BE2C (cell line): ENCODE measurements around the gene RAB43.
A peak's percentile ranks its signal among the peaks of the same experiment; 100 is the strongest.

Experiments used
- DNase-seq: peaks from one replicate; pipeline ENCODE4 v3.0.0-alpha.2; 2020
- H3K27me3 ChIP-seq: fragments of 250-450 bp; sonication (Bioruptor Pico); 2 replicates; pipeline ENCODE4 v1.5.1; 2020; ENCODE audit warnings: mild to moderate bottlenecking
- H3K36me3 ChIP-seq: fragments of 250-450 bp; sonication (Bioruptor Pico); 2 replicates; pipeline ENCODE4 v1.5.1; 2020; ENCODE audit warnings: mild to moderate bottlenecking
- H3K4me1 ChIP-seq: fragments of 250-450 bp; sonication (Bioruptor Pico); 2 replicates; pipeline ENCODE4 v1.5.1; 2020
- H3K4me3 ChIP-seq: 2 replicates; pipeline ENCODE4 v1.5.1; 2011; ENCODE audit warnings: low read depth, low read length
- H3K9me3 ChIP-seq: fragments of 250-450 bp; sonication (Bioruptor Pico); 2 replicates; pipeline ENCODE4 v1.5.1; 2020
- TF ChIP-seq, protein P1 (sequence below): IDR thresholded peaks from 2 replicates; pipeline ENCODE4 v1.5.1; 2012; ENCODE audit warnings: mild to moderate bottlenecking, low read depth, low read length

Gene RAB43

DNA sequence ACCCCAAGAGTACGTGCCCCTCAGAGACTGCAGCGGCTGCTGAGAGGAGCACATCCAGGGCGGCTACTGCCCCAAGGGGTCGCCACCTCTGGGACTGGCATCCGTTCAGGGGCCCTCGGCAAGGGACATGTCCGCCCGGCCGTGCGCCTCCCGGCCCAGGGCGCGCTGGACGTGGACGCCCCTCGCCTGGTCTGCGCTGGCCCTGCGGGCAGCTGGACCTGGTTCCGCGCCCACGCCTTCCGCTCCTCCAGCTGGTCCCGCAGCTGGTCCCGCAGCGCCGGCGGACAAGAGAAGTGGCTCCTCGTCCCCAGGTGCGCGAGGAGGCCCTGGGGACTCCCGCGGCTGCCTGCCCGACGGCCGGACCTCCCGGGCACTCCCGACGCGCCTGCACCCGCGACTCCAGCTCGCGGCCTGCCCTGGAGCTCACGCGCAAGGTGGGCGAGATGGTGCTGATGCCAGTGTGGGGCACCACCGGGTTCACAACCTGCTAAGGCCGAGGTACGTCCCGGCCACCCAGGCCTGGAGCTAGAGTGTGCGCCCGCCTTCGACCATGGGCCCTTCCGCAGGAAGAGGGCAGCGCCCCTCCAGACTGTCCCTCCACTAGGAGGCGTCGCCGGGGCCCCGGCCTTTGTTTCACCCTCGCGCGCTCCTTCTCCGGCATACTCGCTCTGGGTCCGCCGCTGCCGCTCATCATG is 75.4 kb downstream of the RAB43 start:
- no peak for DNase-seq
- no peak overlapping the region for H3K4me3 ChIP-seq
- H3K36me3 ChIP-seq, result no peaks in the 10 kb centered on the region
- TF ChIP-seq, protein P1, sequence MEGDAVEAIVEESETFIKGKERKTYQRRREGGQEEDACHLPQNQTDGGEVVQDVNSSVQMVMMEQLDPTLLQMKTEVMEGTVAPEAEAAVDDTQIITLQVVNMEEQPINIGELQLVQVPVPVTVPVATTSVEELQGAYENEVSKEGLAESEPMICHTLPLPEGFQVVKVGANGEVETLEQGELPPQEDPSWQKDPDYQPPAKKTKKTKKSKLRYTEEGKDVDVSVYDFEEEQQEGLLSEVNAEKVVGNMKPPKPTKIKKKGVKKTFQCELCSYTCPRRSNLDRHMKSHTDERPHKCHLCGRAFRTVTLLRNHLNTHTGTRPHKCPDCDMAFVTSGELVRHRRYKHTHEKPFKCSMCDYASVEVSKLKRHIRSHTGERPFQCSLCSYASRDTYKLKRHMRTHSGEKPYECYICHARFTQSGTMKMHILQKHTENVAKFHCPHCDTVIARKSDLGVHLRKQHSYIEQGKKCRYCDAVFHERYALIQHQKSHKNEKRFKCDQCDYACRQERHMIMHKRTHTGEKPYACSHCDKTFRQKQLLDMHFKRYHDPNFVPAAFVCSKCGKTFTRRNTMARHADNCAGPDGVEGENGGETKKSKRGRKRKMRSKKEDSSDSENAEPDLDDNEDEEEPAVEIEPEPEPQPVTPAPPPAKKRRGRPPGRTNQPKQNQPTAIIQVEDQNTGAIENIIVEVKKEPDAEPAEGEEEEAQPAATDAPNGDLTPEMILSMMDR, result no peak
- no peaks in the 10 kb centered on the region for H3K27me3 ChIP-seq
- H3K9me3 ChIP-seq, result no peaks in the 10 kb centered on the region; the same call in 1 of the 2 replicates
- H3K4me1 ChIP-seq, result no peaks in the 10 kb centered on the region

DNA sequence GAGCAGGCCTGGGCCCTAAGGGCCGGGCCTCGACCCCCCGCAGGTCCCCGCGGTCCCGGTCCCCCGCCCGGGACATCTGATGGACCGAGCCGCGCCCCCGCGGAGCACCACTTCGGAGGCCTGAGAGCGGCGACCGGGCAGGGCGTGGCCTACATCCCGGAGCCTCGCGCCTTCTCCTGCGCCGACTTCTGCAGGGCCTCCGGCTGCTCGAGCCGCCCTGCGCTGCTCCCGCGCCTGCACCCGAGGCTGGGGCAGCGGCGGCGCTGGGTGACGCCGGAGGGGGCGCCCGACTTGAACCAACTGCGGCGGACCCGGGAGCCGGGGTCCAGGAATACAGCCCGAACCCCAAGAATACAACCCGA is 75.9 kb downstream of the RAB43 start:
- TF ChIP-seq, protein P1, result no peak
- H3K27me3 ChIP-seq, result no peaks in the 10 kb centered on the region

DNA sequence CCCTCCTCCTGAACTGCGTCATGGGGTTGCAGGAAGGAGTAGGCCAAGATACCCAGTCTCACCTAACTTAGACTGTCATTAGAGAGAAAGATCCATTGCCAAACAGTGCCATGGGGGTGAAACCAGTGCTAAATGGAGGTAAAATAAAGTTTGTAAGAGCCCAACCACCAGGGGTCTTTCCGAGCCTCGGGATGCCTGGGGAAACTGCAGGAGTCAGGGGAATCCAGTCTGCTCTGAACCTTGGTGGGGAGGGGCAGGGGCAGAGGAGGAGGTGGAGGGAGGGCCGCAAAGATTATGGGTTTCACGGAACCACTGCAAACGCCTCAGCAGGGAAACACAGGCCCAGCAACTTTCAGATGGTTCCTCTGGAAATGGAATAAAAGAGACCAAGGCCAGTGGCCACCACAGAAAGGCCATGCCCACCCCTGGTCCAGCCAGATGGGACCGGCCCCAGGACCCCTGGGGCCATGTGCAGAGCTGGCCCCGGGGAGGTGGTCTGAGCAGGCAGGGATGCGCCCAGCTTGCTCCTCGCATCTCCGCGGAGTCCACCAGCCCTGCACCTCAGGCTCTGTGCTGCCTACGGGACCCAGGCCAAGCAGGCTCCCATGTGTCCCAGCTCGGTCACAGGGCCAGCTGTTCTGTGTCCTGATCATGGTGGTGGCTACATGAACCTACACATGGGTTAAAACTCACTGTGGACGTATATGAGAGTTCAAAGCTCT is 80.9 kb downstream of the RAB43 start:
- TF ChIP-seq, protein P1, result 0 out of 2 replicates have a peak, but pooled peaks have one; percentile 4
- Histone ChIP-seq H3K4me1 (peaks cover 15% of the 10 kb centered on the region), H3K27me3 (no peaks in the 10 kb centered on the region), H3K9me3 (no peaks in the 10 kb centered on the region), H3K4me3 (no peak overlapping the region), H3K36me3 (no peaks in the 10 kb centered on the region)
- no peak for DNase-seq

More for the DNA sequence above, 75.9 kb downstream of the RAB43 start:
- DNase-seq, result no peak
- H3K36me3 ChIP-seq, result no peaks in the 10 kb centered on the region
- no peak overlapping the region for H3K4me3 ChIP-seq
- no peaks in the 10 kb centered on the region; the same call in 1 of the 2 replicates for H3K9me3 ChIP-seq
- H3K4me1 ChIP-seq, result no peaks in the 10 kb centered on the region

DNA sequence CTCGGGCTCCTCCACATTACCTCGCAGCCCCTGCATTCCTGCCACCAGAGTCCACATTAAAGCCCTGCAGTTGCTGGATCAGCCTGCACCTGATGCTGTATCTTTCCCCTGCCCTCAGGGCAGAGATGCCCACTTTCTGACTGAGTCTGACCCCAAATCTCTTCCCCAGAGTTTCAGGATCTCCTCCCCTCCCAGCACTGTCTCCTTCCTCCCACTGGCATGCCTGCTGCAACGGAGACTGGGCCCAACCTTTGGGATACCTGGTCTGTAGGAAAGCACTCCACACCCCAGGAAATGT is 81.6 kb downstream of the RAB43 start:
- Histone ChIP-seq H3K9me3 (no peaks in the 10 kb centered on the region), H3K27me3 (no peaks in the 10 kb centered on the region), H3K4me1 (peaks cover 15% of the 10 kb centered on the region), H3K4me3 (no peak overlapping the region), H3K36me3 (no peaks in the 10 kb centered on the region)
- DNase-seq, result no peak
- TF ChIP-seq, protein P1, result 0 out of 2 replicates have a peak, but pooled peaks have one; percentile 3

DNA sequence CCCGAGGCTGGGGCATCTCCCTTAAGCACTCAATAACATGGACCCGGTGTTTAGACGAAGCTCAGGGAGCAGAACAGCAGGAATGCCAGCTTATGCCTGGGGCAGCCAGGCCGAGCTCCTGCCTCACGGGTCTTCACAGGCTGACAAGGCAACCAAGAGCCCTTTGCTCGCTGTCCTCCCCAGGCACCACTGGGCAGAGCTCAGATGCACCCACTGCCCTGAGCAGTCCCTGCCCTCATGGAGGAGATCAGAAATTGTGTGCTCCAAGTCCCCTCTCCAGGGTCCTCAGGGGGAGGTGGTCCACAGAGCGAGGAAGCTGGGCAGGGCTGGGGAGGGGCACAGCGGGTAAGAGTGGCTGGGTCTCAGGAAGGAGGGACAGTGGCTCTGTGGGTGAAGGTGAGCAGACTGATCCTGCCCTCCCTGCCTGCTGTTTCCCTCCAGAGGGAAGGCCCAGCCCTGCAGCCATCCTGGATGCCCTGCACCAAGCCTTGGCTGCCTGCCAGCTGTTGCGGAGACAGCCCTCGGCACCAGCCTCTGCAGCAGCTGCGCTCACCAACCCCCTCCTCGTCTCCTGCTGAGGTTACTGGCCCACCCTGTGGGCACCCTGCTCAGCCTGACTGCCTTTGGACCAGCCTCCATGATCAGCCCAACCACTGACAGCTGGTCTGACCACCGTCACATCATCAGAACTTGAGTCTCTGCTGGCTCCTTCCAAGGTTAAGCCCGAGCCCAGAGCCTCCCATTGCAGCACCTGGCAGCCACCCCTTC is 82.1 kb downstream of the RAB43 start:
- peak; percentile 94 for DNase-seq
- Histone ChIP-seq H3K4me3 (no peak overlapping the region), H3K4me1 (peaks cover 15% of the 10 kb centered on the region), H3K36me3 (no peaks in the 10 kb centered on the region), H3K27me3 (no peaks in the 10 kb centered on the region), H3K9me3 (no peaks in the 10 kb centered on the region)
- TF ChIP-seq, protein P1, result no peak
